Measurements from ENCODE around the gene DRD2.

GRCh38 chr11:113449743-113450142 lies 25.5 kb downstream of the DRD2 start:
- TF ChIP-seq, protein P1, sequence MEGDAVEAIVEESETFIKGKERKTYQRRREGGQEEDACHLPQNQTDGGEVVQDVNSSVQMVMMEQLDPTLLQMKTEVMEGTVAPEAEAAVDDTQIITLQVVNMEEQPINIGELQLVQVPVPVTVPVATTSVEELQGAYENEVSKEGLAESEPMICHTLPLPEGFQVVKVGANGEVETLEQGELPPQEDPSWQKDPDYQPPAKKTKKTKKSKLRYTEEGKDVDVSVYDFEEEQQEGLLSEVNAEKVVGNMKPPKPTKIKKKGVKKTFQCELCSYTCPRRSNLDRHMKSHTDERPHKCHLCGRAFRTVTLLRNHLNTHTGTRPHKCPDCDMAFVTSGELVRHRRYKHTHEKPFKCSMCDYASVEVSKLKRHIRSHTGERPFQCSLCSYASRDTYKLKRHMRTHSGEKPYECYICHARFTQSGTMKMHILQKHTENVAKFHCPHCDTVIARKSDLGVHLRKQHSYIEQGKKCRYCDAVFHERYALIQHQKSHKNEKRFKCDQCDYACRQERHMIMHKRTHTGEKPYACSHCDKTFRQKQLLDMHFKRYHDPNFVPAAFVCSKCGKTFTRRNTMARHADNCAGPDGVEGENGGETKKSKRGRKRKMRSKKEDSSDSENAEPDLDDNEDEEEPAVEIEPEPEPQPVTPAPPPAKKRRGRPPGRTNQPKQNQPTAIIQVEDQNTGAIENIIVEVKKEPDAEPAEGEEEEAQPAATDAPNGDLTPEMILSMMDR (tag by site-specific recombination; IDR thresholded peaks at IDR 0.05): no peak
- TF ChIP-seq, protein P2, sequence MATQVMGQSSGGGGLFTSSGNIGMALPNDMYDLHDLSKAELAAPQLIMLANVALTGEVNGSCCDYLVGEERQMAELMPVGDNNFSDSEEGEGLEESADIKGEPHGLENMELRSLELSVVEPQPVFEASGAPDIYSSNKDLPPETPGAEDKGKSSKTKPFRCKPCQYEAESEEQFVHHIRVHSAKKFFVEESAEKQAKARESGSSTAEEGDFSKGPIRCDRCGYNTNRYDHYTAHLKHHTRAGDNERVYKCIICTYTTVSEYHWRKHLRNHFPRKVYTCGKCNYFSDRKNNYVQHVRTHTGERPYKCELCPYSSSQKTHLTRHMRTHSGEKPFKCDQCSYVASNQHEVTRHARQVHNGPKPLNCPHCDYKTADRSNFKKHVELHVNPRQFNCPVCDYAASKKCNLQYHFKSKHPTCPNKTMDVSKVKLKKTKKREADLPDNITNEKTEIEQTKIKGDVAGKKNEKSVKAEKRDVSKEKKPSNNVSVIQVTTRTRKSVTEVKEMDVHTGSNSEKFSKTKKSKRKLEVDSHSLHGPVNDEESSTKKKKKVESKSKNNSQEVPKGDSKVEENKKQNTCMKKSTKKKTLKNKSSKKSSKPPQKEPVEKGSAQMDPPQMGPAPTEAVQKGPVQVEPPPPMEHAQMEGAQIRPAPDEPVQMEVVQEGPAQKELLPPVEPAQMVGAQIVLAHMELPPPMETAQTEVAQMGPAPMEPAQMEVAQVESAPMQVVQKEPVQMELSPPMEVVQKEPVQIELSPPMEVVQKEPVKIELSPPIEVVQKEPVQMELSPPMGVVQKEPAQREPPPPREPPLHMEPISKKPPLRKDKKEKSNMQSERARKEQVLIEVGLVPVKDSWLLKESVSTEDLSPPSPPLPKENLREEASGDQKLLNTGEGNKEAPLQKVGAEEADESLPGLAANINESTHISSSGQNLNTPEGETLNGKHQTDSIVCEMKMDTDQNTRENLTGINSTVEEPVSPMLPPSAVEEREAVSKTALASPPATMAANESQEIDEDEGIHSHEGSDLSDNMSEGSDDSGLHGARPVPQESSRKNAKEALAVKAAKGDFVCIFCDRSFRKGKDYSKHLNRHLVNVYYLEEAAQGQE (tag by site-specific recombination; IDR thresholded peaks at IDR 0.05): no peak
- TF ChIP-seq, protein P3, sequence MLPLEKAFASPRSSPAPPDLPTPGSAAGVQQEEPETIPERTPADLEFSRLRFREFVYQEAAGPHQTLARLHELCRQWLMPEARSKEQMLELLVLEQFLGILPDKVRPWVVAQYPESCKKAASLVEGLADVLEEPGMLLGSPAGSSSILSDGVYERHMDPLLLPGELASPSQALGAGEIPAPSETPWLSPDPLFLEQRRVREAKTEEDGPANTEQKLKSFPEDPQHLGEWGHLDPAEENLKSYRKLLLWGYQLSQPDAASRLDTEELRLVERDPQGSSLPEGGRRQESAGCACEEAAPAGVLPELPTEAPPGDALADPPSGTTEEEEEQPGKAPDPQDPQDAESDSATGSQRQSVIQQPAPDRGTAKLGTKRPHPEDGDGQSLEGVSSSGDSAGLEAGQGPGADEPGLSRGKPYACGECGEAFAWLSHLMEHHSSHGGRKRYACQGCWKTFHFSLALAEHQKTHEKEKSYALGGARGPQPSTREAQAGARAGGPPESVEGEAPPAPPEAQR (tag by site-specific recombination; IDR thresholded peaks at IDR 0.05): no peak
- TF ChIP-seq ZBTB11 (tag by site-specific recombination; conservative IDR thresholded peaks at IDR 0.05; ENCODE audit: low read depth) (no peak), ZNF391 (tag by site-specific recombination; IDR thresholded peaks at IDR 0.05; ENCODE audit: borderline replicate concordance, low read depth) (no peak), ZNF146 (tag by site-specific recombination; IDR thresholded peaks at IDR 0.05) (no peak), MEIS1 (CRISPR knock-in tag; IDR thresholded peaks at IDR 0.05; ENCODE audit: borderline replicate concordance) (no peak), ZNF670 (tag by site-specific recombination; IDR thresholded peaks at IDR 0.05; ENCODE audit: low read depth) (no peak), ZNF830 (tag by site-specific recombination; IDR thresholded peaks at IDR 0.05; ENCODE audit: low read depth) (no peak), ZNF24 (tag by site-specific recombination; IDR thresholded peaks at IDR 0.05) (no peak), SP2 (tag by site-specific recombination; IDR thresholded peaks at IDR 0.05) (no peak)
- TF ChIP-seq, protein P4, sequence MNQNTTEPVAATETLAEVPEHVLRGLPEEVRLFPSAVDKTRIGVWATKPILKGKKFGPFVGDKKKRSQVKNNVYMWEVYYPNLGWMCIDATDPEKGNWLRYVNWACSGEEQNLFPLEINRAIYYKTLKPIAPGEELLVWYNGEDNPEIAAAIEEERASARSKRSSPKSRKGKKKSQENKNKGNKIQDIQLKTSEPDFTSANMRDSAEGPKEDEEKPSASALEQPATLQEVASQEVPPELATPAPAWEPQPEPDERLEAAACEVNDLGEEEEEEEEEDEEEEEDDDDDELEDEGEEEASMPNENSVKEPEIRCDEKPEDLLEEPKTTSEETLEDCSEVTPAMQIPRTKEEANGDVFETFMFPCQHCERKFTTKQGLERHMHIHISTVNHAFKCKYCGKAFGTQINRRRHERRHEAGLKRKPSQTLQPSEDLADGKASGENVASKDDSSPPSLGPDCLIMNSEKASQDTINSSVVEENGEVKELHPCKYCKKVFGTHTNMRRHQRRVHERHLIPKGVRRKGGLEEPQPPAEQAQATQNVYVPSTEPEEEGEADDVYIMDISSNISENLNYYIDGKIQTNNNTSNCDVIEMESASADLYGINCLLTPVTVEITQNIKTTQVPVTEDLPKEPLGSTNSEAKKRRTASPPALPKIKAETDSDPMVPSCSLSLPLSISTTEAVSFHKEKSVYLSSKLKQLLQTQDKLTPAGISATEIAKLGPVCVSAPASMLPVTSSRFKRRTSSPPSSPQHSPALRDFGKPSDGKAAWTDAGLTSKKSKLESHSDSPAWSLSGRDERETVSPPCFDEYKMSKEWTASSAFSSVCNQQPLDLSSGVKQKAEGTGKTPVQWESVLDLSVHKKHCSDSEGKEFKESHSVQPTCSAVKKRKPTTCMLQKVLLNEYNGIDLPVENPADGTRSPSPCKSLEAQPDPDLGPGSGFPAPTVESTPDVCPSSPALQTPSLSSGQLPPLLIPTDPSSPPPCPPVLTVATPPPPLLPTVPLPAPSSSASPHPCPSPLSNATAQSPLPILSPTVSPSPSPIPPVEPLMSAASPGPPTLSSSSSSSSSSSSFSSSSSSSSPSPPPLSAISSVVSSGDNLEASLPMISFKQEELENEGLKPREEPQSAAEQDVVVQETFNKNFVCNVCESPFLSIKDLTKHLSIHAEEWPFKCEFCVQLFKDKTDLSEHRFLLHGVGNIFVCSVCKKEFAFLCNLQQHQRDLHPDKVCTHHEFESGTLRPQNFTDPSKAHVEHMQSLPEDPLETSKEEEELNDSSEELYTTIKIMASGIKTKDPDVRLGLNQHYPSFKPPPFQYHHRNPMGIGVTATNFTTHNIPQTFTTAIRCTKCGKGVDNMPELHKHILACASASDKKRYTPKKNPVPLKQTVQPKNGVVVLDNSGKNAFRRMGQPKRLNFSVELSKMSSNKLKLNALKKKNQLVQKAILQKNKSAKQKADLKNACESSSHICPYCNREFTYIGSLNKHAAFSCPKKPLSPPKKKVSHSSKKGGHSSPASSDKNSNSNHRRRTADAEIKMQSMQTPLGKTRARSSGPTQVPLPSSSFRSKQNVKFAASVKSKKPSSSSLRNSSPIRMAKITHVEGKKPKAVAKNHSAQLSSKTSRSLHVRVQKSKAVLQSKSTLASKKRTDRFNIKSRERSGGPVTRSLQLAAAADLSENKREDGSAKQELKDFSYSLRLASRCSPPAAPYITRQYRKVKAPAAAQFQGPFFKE (tag by site-specific recombination; IDR thresholded peaks at IDR 0.05; ENCODE audit: borderline replicate concordance): no peak

All from HEK293 (cell line).